Measurements from ENCODE around the gene RBBP4. TPM values are rescaled to one million over a fixed set of nuclear protein-coding genes. Genes with fewer than 3 reads are reported as not detected.
A peak's percentile ranks its signal among the peaks of the same experiment; 100 is the strongest.

RBBP4 gene
- total and polyA plus RNA-seq, 2 of the 13 experiments (the other 11 are each of a cell fraction or from before 2014, with no cell fraction given), result 64.4 to 166 TPM

DNA sequence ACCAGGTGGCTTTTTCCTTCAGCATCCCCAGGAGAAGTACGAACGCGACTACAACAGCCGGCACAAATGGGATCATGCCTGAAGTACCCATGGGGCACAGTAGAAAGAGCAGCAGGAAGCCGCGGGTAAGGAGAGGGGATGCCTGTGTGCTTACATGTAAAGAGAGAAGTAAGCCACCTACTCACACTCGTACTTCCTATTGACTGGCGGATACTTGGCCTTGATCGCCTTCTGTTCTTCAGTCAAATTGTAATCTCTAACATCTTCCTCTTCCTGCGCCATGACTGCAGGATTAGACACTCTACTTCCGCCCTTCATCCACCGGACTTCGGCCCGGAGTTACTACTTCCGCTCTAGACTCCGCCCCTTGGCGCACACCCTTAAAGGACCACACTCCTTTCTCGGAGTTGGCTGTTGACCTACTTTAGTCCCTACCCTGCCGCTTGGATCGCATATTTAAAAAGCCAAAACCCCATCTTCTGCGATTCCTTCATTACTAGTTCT is 708 bp upstream of the RBBP4 start, which contains the start of gene ZBTB8OS (continued):
- TF ChIP-seq ZFY (CRISPR knock-in tag; IDR thresholded peaks at IDR 0.05) (peak; percentile 41; the same call in 1 of the 2 replicates), RELA (CRISPR knock-in tag; IDR thresholded peaks at IDR 0.05) (no peak), KDM6A (CRISPR knock-in tag; IDR thresholded peaks at IDR 0.05; ENCODE audit: low read depth) (no peak), ZMYM2 (CRISPR knock-in tag; IDR thresholded peaks at IDR 0.05) (no peak), MED8 (CRISPR knock-in tag; IDR thresholded peaks at IDR 0.05; ENCODE audit: insufficient replicate concordance) (no peak), CENPX (CRISPR knock-in tag; IDR thresholded peaks at IDR 0.05) (no peak), TMF1 (CRISPR knock-in tag; IDR thresholded peaks at IDR 0.05; ENCODE audit: low read depth) (no peak), TOE1 (CRISPR knock-in tag; IDR thresholded peaks at IDR 0.05) (no peak), FOXO1 (CRISPR knock-in tag; IDR thresholded peaks at IDR 0.05) (no peak)
- TF ChIP-seq, protein P1, sequence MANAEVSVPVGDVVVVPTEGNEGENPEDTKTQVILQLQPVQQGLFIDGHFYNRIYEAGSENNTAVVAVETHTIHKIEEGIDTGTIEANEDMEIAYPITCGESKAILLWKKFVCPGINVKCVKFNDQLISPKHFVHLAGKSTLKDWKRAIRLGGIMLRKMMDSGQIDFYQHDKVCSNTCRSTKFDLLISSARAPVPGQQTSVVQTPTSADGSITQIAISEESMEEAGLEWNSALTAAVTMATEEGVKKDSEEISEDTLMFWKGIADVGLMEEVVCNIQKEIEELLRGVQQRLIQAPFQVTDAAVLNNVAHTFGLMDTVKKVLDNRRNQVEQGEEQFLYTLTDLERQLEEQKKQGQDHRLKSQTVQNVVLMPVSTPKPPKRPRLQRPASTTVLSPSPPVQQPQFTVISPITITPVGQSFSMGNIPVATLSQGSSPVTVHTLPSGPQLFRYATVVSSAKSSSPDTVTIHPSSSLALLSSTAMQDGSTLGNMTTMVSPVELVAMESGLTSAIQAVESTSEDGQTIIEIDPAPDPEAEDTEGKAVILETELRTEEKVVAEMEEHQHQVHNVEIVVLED (CRISPR knock-in tag; IDR thresholded peaks at IDR 0.05; ENCODE audit: borderline replicate concordance), result no peak
- TF ChIP-seq, protein P2, sequence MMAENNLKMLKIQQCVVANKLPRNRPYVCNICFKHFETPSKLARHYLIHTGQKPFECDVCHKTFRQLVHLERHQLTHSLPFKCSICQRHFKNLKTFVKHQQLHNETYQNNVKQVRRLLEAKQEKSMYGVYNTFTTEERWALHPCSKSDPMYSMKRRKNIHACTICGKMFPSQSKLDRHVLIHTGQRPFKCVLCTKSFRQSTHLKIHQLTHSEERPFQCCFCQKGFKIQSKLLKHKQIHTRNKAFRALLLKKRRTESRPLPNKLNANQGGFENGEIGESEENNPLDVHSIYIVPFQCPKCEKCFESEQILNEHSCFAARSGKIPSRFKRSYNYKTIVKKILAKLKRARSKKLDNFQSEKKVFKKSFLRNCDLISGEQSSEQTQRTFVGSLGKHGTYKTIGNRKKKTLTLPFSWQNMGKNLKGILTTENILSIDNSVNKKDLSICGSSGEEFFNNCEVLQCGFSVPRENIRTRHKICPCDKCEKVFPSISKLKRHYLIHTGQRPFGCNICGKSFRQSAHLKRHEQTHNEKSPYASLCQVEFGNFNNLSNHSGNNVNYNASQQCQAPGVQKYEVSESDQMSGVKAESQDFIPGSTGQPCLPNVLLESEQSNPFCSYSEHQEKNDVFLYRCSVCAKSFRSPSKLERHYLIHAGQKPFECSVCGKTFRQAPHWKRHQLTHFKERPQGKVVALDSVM (CRISPR knock-in tag; IDR thresholded peaks at IDR 0.05), result no peak
- TF ChIP-seq, protein P3, sequence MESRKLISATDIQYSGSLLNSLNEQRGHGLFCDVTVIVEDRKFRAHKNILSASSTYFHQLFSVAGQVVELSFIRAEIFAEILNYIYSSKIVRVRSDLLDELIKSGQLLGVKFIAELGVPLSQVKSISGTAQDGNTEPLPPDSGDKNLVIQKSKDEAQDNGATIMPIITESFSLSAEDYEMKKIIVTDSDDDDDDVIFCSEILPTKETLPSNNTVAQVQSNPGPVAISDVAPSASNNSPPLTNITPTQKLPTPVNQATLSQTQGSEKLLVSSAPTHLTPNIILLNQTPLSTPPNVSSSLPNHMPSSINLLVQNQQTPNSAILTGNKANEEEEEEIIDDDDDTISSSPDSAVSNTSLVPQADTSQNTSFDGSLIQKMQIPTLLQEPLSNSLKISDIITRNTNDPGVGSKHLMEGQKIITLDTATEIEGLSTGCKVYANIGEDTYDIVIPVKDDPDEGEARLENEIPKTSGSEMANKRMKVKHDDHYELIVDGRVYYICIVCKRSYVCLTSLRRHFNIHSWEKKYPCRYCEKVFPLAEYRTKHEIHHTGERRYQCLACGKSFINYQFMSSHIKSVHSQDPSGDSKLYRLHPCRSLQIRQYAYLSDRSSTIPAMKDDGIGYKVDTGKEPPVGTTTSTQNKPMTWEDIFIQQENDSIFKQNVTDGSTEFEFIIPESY (CRISPR knock-in tag; IDR thresholded peaks at IDR 0.05), result no peak
- TF ChIP-seq, protein P4, sequence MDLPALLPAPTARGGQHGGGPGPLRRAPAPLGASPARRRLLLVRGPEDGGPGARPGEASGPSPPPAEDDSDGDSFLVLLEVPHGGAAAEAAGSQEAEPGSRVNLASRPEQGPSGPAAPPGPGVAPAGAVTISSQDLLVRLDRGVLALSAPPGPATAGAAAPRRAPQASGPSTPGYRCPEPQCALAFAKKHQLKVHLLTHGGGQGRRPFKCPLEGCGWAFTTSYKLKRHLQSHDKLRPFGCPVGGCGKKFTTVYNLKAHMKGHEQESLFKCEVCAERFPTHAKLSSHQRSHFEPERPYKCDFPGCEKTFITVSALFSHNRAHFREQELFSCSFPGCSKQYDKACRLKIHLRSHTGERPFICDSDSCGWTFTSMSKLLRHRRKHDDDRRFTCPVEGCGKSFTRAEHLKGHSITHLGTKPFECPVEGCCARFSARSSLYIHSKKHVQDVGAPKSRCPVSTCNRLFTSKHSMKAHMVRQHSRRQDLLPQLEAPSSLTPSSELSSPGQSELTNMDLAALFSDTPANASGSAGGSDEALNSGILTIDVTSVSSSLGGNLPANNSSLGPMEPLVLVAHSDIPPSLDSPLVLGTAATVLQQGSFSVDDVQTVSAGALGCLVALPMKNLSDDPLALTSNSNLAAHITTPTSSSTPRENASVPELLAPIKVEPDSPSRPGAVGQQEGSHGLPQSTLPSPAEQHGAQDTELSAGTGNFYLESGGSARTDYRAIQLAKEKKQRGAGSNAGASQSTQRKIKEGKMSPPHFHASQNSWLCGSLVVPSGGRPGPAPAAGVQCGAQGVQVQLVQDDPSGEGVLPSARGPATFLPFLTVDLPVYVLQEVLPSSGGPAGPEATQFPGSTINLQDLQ (CRISPR knock-in tag; IDR thresholded peaks at IDR 0.05), result no peak
- TF ChIP-seq, protein P5, sequence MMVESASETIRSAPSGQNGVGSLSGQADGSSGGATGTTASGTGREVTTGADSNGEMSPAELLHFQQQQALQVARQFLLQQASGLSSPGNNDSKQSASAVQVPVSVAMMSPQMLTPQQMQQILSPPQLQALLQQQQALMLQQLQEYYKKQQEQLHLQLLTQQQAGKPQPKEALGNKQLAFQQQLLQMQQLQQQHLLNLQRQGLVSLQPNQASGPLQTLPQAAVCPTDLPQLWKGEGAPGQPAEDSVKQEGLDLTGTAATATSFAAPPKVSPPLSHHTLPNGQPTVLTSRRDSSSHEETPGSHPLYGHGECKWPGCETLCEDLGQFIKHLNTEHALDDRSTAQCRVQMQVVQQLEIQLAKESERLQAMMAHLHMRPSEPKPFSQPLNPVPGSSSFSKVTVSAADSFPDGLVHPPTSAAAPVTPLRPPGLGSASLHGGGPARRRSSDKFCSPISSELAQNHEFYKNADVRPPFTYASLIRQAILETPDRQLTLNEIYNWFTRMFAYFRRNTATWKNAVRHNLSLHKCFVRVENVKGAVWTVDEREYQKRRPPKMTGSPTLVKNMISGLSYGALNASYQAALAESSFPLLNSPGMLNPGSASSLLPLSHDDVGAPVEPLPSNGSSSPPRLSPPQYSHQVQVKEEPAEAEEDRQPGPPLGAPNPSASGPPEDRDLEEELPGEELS (CRISPR knock-in tag; IDR thresholded peaks at IDR 0.05), result no peak
- TF ChIP-seq, protein P6, sequence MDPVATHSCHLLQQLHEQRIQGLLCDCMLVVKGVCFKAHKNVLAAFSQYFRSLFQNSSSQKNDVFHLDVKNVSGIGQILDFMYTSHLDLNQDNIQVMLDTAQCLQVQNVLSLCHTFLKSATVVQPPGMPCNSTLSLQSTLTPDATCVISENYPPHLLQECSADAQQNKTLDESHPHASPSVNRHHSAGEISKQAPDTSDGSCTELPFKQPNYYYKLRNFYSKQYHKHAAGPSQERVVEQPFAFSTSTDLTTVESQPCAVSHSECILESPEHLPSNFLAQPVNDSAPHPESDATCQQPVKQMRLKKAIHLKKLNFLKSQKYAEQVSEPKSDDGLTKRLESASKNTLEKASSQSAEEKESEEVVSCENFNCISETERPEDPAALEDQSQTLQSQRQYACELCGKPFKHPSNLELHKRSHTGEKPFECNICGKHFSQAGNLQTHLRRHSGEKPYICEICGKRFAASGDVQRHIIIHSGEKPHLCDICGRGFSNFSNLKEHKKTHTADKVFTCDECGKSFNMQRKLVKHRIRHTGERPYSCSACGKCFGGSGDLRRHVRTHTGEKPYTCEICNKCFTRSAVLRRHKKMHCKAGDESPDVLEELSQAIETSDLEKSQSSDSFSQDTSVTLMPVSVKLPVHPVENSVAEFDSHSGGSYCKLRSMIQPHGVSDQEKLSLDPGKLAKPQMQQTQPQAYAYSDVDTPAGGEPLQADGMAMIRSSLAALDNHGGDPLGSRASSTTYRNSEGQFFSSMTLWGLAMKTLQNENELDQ (CRISPR knock-in tag; IDR thresholded peaks at IDR 0.05; ENCODE audit: borderline replicate concordance), result peak; percentile 79; the same call in 1 of the 2 replicates
- TF ChIP-seq, protein P7, sequence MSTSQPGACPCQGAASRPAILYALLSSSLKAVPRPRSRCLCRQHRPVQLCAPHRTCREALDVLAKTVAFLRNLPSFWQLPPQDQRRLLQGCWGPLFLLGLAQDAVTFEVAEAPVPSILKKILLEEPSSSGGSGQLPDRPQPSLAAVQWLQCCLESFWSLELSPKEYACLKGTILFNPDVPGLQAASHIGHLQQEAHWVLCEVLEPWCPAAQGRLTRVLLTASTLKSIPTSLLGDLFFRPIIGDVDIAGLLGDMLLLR (CRISPR knock-in tag; IDR thresholded peaks at IDR 0.05), result no peak
